ENCODE measurements around the gene FAT2. TPM values are rescaled to one million over a fixed set of nuclear protein-coding genes. Genes with fewer than 3 reads are reported as not detected.

The FAT2 gene
- total RNA-seq, 1 experiment from 2014 or later, result under 0.01 TPM

DNA sequence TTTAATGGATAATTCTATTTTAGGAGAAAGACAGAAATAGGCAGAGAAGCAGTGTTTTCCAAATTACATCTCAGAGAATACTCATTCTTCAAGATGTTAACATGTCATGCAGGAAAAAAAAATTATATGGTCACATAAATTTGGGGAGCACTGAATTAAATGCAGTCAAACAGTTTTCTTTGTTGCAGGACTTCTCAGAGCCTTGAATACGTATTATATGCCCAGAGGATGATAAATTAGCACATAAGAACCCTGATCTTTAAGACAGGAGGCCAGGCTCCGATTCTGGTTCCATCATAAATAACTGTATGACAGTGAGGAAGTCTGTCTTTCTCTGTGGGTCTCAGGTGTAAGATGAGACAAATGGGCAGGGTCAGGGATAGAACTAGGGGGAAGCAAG, 41.4 kb downstream of the FAT2 start:
- 0 out of 2 replicates have a peak, but pooled peaks cover 7% of the 10 kb centered on the region for H3K27me3 ChIP-seq (replicated peaks)
- no peaks in the 10 kb centered on the region for H3K9me3 ChIP-seq (replicated peaks)
- no peak for DNase-seq (ENCODE audit: low read depth in 1 of 2, low spot score in 2 of 2)
- H3K4me1 ChIP-seq (replicated peaks), result no peaks in the 10 kb centered on the region
- H3K36me3 ChIP-seq, result no peaks in the 10 kb centered on the region
- H3K4me3 ChIP-seq, result no peak overlapping the region
- no peak overlapping the region for H3K27ac ChIP-seq

DNA sequence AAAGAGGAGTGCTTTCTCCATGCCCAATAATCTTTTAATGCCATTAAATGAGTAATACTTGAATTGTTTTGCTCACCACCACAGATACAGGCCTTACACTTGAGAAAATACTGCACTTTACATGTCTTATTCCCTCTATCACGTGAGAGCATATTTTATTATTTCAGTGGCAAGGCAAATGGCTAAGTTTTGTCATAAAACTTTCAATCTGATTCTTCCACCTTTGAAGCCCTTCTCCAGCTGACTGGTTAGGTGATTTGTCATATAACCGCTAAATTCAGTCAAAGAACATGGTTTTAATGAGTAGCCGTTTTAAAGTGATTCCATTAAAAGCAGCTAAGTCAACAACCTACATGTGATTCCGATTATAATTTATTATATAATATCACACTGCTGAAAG, 43.8 kb downstream of the FAT2 start:
- Histone ChIP-seq H3K27ac (no peak overlapping the region), H3K4me1 (replicated peaks) (no peaks in the 10 kb centered on the region), H3K27me3 (replicated peaks) (0 out of 2 replicates have a peak, but pooled peaks cover 7% of the 10 kb centered on the region), H3K36me3 (no peaks in the 10 kb centered on the region), H3K9me3 (replicated peaks) (no peaks in the 10 kb centered on the region), H3K4me3 (no peak overlapping the region)
- DNase-seq (ENCODE audit: low read depth in 1 of 2, low spot score in 2 of 2), result no peak

DNA sequence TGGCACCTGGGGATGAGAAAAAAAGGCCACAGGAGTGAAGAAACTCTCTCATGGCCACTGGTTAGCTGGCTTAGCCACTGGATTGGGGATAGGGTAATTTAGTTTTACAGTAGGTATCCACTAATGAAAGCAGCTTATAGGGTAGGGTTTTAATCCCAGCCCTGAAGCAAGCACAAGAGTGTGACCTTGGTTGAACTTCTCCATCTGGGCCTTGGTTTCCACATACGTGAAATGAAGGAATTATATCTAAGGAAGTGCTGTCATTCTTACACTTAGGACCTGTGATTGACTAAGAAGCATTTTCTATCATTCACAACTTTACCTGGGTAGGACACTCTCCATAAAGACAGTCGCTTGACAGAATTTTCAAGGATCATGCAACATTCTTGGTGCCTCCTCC, 49.6 kb downstream of the FAT2 start:
- no peaks in the 10 kb centered on the region for H3K4me1 ChIP-seq (replicated peaks)
- H3K4me3 ChIP-seq, result no peak overlapping the region
- no peak for DNase-seq (ENCODE audit: low read depth in 1 of 2, low spot score in 2 of 2)
- H3K27me3 ChIP-seq (replicated peaks), result peaks cover 8% of the 10 kb centered on the region; the same call in 1 of the 2 replicates
- H3K9me3 ChIP-seq (replicated peaks), result no peaks in the 10 kb centered on the region
- H3K36me3 ChIP-seq, result no peaks in the 10 kb centered on the region
- H3K27ac ChIP-seq, result no peak overlapping the region

Other genes with a start within 250 kb of the FAT2 start
- gene SLC36A2, start 243.8 kb downstream of the FAT2 start, total RNA-seq (2014; rRNA removed; shearing (Covaris generic)), result not detected in 2 replicates
- gene SLC36A1, start 143.7 kb downstream of the FAT2 start, total RNA-seq (2014; rRNA removed; shearing (Covaris generic)), result 20.3 and 20.8 TPM in 2 replicates
- gene SPARC, start 95.6 kb upstream of the FAT2 start, total RNA-seq (2014; rRNA removed; shearing (Covaris generic)), result 2,833 and 2,882 TPM in 2 replicates
- gene ATOX1, start 167.3 kb upstream of the FAT2 start, total RNA-seq (2014; rRNA removed; shearing (Covaris generic)), result 101 and 124 TPM in 2 replicates
- 240 and 259 TPM in 2 replicates for gene G3BP1, start 180.6 kb upstream of the FAT2 start, total RNA-seq (2014; rRNA removed; shearing (Covaris generic))

Measured in SJSA1 (cell line).